ENCODE results near the gene ASB4.
"Not testable (repeated sequence)": the region's sequence is repeated elsewhere in the genome, so short reads cannot be mapped to it uniquely, and the experiment has no call there.

ASB4 gene, protein sequence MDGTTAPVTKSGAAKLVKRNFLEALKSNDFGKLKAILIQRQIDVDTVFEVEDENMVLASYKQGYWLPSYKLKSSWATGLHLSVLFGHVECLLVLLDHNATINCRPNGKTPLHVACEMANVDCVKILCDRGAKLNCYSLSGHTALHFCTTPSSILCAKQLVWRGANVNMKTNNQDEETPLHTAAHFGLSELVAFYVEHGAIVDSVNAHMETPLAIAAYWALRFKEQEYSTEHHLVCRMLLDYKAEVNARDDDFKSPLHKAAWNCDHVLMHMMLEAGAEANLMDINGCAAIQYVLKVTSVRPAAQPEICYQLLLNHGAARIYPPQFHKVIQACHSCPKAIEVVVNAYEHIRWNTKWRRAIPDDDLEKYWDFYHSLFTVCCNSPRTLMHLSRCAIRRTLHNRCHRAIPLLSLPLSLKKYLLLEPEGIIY

DNA sequence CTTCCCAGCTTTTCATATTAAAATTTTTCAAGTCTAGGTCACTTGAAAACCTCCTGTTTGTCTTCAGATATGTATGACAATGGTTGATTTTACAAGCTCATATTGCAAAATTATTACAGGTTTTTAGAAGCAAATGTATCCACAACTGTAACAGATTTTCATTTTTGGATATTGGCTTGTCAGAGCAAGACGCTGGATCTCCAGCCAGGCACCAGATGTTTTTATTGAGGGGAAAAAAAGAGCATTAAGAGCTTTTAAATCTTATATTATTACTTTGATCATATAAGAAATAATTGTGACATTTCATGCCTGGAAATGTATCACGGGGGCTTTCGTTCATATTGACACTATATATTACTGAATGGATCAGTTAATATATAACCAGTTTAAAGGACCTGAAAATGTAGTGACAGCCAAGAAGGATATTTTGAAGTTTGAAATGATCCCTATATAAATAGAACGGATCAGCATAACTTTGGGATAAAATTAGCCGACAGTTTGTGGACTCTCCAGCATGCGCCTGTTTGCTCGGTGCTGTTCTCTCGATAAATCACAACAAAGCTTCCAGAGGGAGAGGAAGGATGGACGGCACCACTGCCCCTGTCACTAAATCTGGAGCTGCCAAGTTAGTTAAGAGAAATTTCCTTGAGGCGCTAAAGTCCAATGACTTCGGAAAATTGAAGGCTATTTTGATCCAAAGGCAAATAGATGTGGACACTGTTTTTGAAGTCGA, at the start of gene ASB4:
Gene ASB4 (plus strand): TSS at position 553 of the 733 bp plus-strand sequence. CDS start 29 bp downstream, at position 582.
- ATAC-seq: no peak

DNA sequence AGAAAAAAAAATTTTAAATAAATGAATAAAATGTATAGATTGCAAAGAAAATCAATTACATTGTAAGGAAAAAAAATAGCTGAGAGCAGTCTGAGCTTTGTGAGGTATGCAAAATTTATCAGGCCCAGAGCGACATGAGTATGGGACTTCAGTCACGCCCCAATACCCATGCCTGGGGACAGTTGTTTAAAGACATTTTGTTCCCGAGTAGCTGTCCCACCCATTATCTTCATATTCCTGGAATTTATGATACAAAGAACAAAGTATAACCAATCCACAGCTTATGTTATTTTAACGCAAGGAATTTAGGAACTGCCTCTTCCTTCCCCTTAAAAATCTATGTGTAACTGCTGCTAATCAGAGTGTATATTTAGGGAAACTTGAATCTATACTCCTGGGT, 49.3 kb upstream of the ASB4 start:
- no peak for ATAC-seq

DNA sequence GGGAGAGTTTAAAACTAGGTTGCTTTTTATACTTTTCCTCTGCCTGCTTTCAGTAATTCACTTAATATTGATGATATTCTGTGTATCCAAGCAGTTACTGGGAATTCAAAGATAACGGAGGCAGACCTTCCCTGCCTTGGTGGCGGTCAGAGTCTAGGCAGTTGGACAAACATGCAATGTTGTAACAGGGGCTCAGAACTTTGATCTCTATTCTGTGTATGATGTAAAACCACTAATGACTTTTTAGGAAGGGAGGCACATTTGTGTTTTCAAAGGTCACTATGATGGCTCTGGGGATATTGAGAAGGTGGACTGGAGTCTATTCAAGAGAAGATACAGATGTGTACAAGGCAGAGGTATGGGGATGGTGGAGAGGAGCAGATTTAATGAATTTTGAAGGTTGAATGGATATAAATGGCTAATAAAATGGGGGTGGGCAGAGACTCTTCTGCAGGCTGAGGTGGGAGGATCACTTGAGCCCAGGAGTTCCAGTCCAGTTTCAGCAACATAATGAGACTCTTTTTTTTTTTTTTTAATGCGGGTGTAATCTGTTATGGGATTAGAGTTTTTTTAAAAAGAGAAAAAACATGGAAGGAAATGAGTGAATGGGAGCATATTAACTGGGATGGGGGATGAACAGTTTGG, 45.2 kb upstream of the ASB4 start:
- ATAC-seq: no peak

DNA sequence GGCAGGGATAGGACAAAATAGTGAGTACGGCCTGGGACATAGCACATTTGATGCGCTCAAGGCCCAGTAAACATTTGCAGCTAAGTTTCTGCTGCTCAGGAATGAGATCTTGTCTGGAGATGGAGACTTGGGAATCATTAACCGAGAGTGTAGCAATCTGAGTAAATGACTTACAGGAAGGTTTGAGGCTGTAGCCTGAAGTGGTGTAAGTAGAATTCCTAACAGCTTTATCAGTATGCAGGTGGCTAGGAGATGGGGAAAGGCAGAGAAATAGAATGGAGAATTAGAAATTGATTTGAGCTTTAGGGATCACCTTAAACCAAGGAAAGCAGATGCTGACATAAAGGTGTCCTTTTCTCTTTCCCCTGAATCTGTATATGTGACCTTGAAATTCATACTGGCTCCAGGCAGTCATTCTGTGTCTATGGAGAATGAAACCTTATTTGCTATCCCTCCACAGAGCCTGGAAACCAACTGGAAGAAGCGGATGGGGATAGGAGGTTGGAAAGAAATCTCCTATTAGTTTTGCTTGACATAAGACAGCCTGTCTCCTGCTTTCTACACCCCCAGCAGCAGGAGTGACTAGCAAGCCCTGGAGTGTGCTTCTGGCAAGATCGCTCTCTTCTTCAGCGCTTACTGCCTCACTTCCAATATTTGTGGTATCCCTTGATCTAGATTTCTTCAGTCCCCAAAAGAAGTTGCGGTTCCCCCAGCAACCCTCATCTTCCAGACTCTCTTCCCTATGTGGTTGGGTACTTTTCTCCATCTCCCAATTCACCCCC, 44.5 kb upstream of the ASB4 start:
- no peak for ATAC-seq

DNA sequence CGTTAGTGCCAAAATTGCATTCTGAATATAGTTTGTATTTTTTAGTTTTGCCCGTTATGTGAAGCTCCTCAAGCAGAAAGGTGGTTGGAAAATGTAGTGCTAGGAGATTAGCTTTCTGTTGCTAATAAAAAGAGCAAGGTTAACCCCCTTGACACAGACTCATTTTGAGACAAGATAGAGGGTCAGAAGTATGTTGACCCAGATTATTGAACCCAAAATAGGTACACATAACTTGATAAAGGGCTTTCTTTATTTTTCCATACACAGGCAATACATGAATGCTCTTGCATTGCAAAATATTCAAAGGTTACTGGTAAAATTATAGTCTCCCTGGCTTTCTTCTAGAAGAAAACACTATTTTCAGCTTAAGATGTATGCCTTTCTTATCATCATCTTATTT, 40.9 kb upstream of the ASB4 start:
- ATAC-seq: no peak

DNA sequence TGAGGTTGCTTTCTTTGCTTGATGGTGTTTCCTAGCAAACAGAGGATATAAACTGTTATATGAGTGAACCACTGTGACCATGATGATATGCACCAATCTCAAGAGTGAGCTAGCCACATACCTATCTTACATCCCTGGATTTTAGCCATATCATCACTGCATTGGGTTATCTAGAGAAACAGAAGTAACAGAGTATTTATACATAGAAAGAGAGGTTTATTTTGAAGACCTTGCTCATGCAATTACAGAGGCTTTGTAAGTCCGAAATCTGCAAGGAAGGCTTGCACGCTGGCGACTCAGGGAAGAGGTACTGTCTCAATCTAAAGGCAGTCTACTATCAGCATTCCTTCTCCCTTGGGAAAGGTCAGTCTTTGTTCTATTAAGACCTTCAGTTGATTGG, 39.1 kb upstream of the ASB4 start:
- ATAC-seq: no peak

DNA sequence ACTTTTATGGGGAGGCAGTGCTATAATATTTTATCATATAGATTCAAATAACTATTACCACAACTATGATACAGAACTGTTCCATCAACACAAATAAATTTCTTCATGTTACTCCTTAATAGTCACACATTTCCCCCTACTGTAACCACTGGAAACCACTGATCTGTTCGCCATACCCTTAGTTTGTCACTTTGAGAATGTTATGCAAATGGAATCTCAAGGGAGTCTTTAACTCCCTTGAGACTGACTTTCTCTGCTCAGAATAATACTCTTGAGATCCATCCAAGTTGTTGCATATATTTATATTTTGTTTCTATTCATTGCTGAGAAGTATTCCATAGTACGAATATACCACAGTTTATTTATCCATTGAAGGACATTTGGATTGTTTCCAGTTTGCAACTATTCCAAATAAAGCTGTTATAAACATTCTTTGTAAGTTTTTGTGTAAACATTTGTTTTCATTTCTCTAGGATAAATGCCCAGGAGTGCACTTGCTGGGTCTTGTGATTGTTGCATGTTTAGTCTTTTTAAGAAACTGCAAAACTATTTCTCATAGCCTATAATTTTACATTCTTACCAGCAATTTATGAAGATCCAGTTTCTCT, 31.2 kb upstream of the ASB4 start:
- no peak for ATAC-seq

DNA sequence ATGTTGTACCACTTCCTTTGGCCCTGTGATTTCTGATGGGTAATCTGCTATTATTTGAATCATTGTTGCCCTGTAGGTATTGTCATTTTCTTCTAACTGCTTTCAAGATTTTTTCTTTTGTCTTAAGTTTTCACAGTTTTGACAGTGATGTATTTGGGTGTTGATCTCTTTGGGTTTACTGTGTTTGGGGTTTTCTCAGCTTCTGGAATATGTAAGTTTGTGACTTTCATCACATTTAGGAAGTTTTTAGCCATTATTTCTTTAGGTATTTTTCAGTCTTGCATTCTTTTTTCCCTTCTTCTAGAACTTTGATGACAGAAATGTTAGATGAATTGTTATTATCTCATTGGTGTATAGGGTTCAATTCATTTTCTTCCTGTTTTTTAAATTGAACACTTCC, 27.8 kb upstream of the ASB4 start:
- no peak for ATAC-seq

DNA sequence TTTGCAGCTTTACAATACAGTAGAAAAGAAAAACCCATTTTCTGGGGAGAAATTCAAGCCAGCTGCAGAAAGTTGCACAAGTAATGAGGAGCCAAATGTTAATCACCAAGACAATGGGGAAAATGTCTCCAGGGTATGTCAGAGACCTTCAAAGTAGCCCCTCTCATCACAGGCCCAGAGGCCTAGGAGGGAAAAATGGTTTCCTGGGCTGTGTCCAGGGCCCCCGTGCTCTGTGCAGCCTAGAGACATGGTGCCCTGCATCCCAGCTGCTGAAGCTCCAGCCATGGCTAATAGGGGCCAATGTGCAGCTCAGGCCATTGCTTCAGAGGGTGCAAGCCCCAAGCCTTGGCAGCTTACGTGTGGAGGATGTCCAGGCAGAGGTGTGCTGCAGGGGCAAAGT, 25.1 kb upstream of the ASB4 start:
- not testable (repeated sequence) for ATAC-seq

- ATAC-seq: no peak
Observed at GRCh38 chr7:95467912-95468607, 17.7 kb upstream of the ASB4 start.

DNA sequence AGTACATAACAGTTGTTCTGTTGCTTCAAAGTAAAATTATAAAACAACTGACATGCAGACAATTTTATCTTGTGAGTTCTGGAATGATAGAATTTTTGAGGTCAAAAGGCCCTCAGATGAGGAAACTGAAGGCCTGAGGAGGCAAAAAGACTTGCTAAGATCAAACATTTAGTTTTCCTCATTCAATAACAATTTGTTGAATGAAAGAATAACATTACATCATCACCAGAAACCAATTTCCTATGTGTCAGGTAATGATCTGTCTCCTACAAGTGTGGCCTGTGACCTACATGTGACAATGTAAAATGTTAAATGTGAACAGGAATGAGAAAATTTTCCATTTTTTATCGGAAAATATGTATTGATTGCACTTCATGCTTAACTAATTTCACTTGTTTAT, 16.6 kb upstream of the ASB4 start:
- ATAC-seq: no peak

DNA sequence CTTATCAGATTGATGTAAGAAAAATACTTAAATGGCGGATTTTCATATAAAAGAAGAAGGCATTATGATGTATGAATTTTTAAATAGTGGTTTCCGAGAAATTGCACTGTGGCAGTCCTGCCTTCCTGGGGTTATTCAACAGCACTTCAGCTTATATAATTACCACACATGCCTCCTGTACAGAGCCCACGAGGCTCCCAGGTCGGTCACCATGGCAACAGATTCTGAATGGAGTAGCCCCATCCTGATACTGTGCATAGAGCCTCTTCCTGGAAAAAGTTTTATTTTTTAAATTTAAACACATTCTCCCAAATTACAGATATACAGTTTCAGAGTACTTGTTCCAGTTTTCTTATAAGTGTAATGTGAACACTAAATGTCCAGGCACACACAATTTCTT, 15.9 kb upstream of the ASB4 start:
- ATAC-seq: no peak

DNA sequence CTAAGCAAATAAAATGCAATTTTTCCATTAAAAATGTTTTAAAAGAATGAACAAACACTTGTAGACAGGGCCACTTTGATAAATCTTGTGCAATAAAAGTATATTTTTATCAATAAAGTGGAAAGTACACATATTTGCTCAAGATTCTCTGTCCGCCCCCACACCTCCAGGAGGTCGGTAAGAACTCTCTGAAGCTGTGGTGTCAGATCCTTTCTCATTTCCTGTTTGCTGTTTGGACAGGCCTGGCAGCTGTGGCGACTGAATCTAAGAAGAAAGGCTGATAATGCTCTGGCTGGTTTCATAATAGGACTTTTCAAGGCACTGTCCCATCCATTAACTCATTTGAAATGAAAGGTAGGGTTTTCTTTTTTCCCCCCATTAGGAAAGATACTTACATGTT, 15.3 kb upstream of the ASB4 start:
- ATAC-seq: no peak

DNA sequence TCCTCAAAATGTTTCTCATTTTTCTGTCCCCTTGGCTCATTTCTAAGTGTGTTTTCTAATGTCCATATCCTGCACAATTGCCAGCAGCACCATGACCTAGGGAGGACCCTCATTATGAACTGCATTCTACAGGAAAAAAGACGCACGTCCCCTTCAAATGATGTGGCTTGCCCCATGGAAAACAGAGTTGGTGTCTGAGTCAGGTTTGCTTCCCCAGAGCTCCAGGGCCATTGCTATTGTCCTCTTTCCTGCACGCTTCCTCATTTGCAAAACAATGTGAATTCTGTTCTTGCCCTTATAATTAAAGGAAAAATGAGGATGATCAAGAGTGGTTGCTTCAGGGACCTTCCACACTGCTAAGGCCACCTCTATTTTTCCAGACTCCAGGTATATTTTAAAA, 14.7 kb upstream of the ASB4 start:
- ATAC-seq: no peak

GRCh38 chr7:95472581-95473161, 13.1 kb upstream of the ASB4 start:
- ATAC-seq: no peak

GRCh38 chr7:95473276-95473985, 12.3 kb upstream of the ASB4 start:
- no peak for ATAC-seq

GRCh38 chr7:95476072-95476847, 9.5 kb upstream of the ASB4 start:
- ATAC-seq: no peak

- no peak for ATAC-seq
Observed at GRCh38 chr7:95476904-95477594, 8.7 kb upstream of the ASB4 start.
